GM10248 (cell line): ENCODE results near the gene EPB42.
A peak's percentile ranks its signal among the peaks of the same experiment; 100 is the strongest.

Experiments used
- CTCF ChIA-PET: fragments of 300-600 bp; sonication (Branson Sonifier 250); formaldehyde crosslinking; extraction: SDS; loops from one replicate; lab custom pipeline; 2021; ENCODE audit warnings: antibody characterized with exemption; lab: Yijun Ruan, JAX
- POLR2A ChIA-PET: fragments of 350-650 bp; sonication (Branson Sonifier 250); formaldehyde crosslinking; extraction: SDS; loops from one replicate; lab custom pipeline; 2020; ENCODE audit warnings: antibody characterized with exemption; lab: Yijun Ruan, JAX
- DNase-seq: peaks from one replicate; pipeline ENCODE4 v3.0.0; 2012; ENCODE audit errors: extremely low spot score
- CTCF ChIP-seq: IDR thresholded peaks from 2 replicates; pipeline ENCODE4 v1.5.1; 2012; ENCODE audit warnings: mild to moderate bottlenecking, low read depth; ENCODE audit errors: extremely low read depth, missing control alignments, control extremely low read depth

The EPB42 gene

DNA sequence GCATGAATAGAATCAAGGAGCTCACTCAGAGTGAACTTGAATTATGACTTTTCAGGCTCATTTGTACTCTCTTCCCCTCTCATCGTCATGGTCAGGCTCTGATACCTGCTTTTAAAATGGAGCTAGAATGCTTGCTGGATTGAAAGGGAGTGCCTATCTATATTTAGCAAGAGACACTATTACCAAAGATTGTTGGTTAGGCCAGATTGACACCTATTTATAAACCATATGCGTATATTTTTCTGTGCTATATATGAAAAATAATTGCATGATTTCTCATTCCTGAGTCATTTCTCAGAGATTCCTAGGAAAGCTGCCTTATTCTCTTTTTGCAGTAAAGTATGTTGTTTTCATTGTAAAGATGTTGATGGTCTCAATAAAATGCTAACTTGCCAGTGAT, 26.0 kb downstream of the EPB42 start:
- TF ChIP-seq CTCF = no peak
- CTCF ChIA-PET = interaction anchor here (0.9 to 6.9 kb wide), 6 partner anchors 8 to 91 kb away, joined by 3 to 52 read pairs (median 4); partner anchors contain the start of gene CCNDBP1
- no peak for DNase-seq
- POLR2A ChIA-PET = no interaction called here

- ChIA-PET POLR2A (no interaction called here), CTCF (interaction anchor here (0.9 to 6.9 kb wide), 4 partner anchors 9 to 92 kb away, joined by 3 to 52 read pairs (median 12); partner anchors contain the start of gene CCNDBP1)
- no peak for DNase-seq
- TF ChIP-seq CTCF = no peak
Measured at GRCh38 chr15:43193710-43194109, 27.1 kb downstream of the EPB42 start.

DNA sequence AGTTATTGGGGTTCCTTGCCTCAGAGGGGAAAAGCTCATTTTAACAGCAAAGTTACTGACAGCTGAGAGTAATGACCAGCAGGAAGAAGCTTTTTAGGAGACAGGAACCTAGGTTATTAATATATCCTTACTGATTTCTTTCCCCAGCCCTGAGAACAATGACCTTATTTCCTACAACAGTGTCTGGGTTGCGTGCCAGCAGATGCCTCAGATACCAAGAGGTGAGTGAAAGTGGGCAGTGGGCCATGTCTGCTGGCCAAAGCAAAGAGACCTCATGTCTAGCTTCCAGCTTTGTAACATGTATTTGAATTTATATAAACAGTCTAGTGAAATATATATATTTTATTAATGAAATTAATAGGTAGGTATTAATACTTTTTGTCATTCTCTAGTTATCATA, 30.6 kb downstream of the EPB42 start:
- no peak for DNase-seq
- ChIA-PET POLR2A (no interaction called here), CTCF (interaction anchor here (1.1 to 6.9 kb wide), 5 partner anchors 10 to 95 kb away, joined by 3 to 52 read pairs (median 5); no protein-coding TSS in a partner anchor)
- TF ChIP-seq CTCF = no peak

GRCh38 chr15:43189296-43189695, 31.5 kb downstream of the EPB42 start:
- DNase-seq = no peak
- POLR2A ChIA-PET = no interaction called here

GRCh38 chr15:43187544-43188155, 33.2 kb downstream of the EPB42 start:
- POLR2A ChIA-PET = no interaction called here
- DNase-seq = no peak
- CTCF ChIA-PET = interaction anchor here (1.0 to 3.0 kb wide), 4 partner anchors 17 to 98 kb away, joined by 3 to 19 read pairs (median 14); no protein-coding TSS in a partner anchor
- TF ChIP-seq CTCF = peak; percentile 66

More at GRCh38 chr15:43189296-43189695, 31.5 kb downstream of the EPB42 start:
- no peak for TF ChIP-seq CTCF
- CTCF ChIA-PET = interaction anchor here (1.3 kb wide), 2 partner anchors 15 to 96 kb away, joined by 4 to 11 read pairs; no protein-coding TSS in a partner anchor

- ChIA-PET POLR2A (interaction anchor here (0.6 kb wide), 1 partner anchor 53 kb away, joined by 4 read pairs; no protein-coding TSS in a partner anchor), CTCF (interaction anchor here (1.0 to 3.0 kb wide), 6 partner anchors 8 to 100 kb away, joined by 3 to 19 read pairs (median 4); no protein-coding TSS in a partner anchor)
- peak; percentile 50 for DNase-seq
- no peak for TF ChIP-seq CTCF
Measured at GRCh38 chr15:43186003-43186353, 34.8 kb downstream of the EPB42 start.
